GM03348 (cell line): ENCODE results near the gene TNIK.
"Not testable (repeated sequence)": the region's sequence is repeated elsewhere in the genome, so short reads cannot be mapped to it uniquely, and the experiment has no call there.

Experiments used
- DNase-seq: peaks from one replicate; pipeline ENCODE4 v3.0.0; 2012; ENCODE audit warnings: low spot score

Gene TNIK

GRCh38 chr3:171309906-171310359 lies 150.3 kb downstream of the TNIK start:
- DNase-seq, result peak; percentile 47

DNA sequence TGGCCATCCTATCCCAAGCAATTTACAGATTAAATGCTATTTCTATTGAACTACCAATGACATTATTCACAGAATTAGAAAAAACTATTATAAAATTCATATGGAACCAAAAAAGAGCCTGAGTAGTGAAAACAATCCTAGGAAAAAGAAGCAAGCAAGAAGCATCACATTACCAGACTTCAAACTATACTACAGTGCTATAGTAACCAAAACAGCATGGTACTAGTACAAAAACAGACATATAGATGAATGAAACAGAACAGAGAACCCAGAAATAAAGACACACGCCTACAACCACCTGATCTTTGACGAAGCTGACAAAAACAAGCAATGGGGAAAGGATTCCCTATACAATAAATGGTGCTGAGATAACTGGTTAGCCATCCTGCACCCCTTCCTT lies 152.2 kb downstream of the TNIK start:
- DNase-seq, result no peak

- no peak for DNase-seq
Measured at GRCh38 chr3:171307046-171307585, 153.1 kb downstream of the TNIK start.

- peak; percentile 68 for DNase-seq
Measured at GRCh38 chr3:171306631-171307030, 153.6 kb downstream of the TNIK start.

- DNase-seq, result not testable (repeated sequence)
Measured at GRCh38 chr3:171305823-171306222, 154.4 kb downstream of the TNIK start.

DNA sequence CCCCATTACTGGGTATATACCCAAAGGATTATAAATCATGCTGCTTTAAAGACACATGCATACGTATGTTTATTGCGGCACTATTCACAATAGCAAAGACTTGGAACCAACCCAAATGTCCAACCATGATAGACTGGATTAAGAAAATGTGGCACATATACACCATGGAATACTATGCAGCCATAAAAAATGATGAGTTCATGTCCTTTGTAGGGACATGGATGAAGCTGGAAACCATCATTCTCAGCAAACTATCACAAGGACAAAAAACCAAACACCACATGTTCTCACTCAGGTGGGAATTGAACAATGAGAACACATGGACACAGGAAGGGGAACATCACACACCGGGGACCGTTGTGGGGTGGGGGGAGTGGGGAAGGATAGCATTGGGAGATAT lies 155.7 kb downstream of the TNIK start:
- not testable (repeated sequence) for DNase-seq

GRCh38 chr3:171304017-171304416 lies 156.2 kb downstream of the TNIK start:
- not testable (repeated sequence) for DNase-seq

GRCh38 chr3:171301998-171302397 lies 158.2 kb downstream of the TNIK start:
- no peak for DNase-seq

- no peak for DNase-seq
Measured at GRCh38 chr3:171301002-171301401, 159.2 kb downstream of the TNIK start.

- no peak for DNase-seq
Measured at GRCh38 chr3:171297951-171298350, 162.3 kb downstream of the TNIK start.

DNA sequence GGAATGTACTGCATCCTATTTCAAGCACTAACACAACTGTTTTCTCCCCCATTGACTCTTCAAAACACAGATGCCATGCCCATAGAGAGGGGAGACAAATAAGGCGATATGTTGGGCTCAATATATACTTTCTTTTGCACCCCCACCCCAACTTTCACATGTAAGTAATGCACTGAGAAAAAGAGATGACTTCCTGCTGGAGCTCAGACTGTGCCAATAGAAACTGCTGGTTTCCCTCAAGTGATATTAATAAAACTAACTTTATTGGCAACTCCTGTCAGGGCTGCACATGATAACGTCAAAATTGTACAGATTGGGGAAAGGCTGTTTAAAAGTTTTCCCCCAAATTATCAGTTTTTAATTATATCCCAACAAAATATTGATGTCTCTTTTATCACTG lies 163.0 kb downstream of the TNIK start:
- no peak for DNase-seq

- DNase-seq, result no peak
Measured at GRCh38 chr3:171295484-171296373, 164.5 kb downstream of the TNIK start.

DNA sequence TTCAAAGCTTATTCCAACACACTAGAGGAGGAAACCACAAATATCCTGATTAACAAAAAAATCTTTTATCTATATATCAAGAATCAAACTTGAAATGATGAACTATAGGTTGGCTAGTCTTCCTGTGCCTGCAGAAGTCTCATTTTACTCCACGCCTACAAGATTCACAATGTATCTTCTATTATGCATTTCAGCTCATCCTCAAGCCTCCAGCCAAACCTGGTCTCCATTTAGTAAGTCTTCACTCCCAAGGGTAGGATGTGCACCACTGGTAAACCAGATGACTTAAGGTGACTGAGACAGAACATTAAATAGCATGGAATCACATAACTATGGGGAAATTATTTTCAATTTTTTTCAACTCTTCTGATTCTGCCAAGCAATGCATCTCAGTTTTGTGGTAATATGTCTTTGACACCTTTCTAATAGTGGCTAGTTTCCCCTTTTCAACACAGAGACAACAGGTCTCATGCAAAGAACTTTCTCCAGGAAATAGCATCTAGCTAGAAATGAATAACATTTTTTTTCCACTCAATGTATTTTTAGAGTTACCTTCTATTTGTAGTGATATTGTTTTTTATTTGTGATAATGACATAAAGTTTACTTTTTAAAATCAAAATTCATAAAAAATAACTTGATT lies 166.9 kb downstream of the TNIK start:
- no peak for DNase-seq

- no peak for DNase-seq
Measured at GRCh38 chr3:171290680-171291079, 169.5 kb downstream of the TNIK start.

- DNase-seq, result no peak
Measured at GRCh38 chr3:171289291-171289690, 170.9 kb downstream of the TNIK start.

DNA sequence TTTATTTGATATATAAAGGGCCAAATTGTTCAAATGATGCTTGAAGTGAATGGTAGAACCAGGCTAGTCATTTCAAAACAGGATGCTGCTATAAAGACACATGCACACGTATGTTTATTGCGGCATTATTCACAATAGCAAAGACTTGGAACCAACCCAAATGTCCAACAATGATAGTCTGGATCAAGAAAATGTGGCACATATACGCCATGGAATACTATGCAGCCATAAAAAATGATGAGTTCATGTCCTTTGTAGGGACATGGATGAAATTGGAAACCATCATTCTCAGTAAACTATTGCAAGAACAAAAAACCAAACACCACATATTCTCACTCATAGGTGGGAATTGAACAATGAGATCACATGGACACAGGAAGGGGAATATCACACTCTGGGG lies 172.4 kb downstream of the TNIK start:
- DNase-seq, result not testable (repeated sequence)

- DNase-seq, result no peak
Measured at GRCh38 chr3:171286580-171287249, 173.5 kb downstream of the TNIK start.

GRCh38 chr3:171285287-171285686 lies 174.9 kb downstream of the TNIK start:
- no peak for DNase-seq

DNA sequence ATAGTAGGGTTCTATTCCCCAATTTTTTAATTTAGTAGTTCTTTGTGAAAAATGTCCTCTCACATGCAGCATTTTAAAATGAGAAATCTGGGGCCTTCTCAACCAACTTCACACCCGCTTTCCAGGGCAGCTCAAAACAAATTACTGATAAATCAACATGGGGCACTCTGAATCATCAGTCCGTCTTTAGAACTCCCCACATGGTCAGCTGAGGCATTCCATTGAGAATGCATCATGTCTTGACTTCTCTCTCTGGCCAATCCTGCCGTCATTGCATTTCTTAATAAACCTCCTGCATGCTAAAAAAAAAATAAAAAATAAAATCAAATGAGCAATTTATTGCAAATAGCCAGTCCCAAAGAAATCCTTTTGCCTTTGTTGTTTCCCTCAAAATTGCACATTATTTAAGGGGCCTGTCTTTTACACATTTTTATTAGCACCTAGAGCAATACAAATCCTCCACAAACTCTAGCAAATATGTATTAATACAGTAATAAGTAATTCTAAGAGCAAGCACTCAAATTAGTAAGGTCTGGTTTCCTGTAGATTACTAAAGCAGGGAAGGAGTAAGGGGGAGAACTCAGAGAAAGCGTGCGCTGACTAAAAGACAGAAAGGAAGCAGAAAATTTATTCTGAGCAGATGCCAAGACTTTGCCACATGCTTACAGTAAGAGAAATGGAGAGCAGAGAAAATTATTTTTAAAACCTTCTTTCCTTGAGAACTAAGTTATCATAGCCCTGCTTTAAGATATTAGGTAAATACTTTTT lies 175.7 kb downstream of the TNIK start:
- peak; percentile 89 for DNase-seq

- DNase-seq, result no peak
Measured at GRCh38 chr3:171283848-171284222, 176.4 kb downstream of the TNIK start.

DNA sequence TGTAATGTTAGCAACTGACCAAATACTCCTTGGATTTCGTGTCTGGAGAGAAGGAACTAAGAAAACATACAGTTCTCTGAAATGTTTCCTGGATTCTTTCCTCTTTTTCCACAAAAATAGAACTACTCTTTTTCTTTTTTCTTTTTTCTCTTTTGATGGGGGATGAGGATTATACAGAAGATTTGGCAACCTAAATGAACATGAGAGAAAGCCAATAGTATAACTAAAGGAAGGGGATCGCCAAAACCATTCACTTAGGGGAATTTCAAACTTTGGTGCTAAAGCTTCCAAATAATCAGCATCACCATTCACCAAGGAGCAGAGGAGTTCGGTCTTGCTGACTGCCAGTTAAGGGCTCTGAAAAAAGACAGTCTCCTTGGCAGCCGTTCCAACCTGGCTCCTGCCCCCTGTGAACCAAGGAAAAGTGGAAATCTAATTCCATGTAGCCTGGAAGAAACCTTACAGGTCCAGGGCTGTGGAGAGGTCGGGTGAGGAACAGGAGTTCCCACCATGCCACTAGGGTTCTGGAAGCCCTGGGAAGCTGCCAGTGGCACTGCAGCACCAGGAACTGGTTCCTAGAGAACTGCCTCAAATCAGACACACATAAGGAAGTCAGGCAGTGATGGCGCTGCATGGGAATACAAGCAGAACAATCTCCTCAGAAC lies 176.9 kb downstream of the TNIK start:
- DNase-seq, result no peak
